ENCODE results near the gene C3orf33.
"Not testable (repeated sequence)": the region's sequence is repeated elsewhere in the genome, so short reads cannot be mapped to it uniquely, and the experiment has no call there.

The C3orf33 gene

GRCh38 chr3:155852341-155852740, 46.3 kb upstream of the C3orf33 start:
- Histone ChIP-seq H3K27ac (ENCODE audit: low read length) (peak overlapping the region; percentile 82), H3K36me3 (ENCODE audit: insufficient read depth, low read length) (peaks cover 10% of the 10 kb centered on the region), H2AFZ (ENCODE audit: low read depth, low read length) (no peak overlapping the region; the same call in 1 of the 2 replicates), H3K9ac (ENCODE audit: low read depth, low read length) (peak overlapping the region; percentile 85), H3K79me2 (ENCODE audit: insufficient read depth, low read length) (peaks cover 63% of the 10 kb centered on the region), H4K20me1 (ENCODE audit: insufficient read depth, low read length) (peaks cover 4% of the 10 kb centered on the region; the same call in 1 of the 2 replicates), H3K4me2 (ENCODE audit: insufficient read depth, low read length) (peak overlapping the region; percentile 78), H3K4me3 (ENCODE audit: low read depth in 1 of 2, low read length in 2 of 2) (peak overlapping the region; percentile 80 to 84), H3K4me1 (ENCODE audit: insufficient read depth, low read length) (peaks cover 59% of the 10 kb centered on the region), H3K27me3 (ENCODE audit: insufficient read depth, low read length, poor library complexity) (no peaks in the 10 kb centered on the region), H3K9me3 (ENCODE audit: insufficient read depth, low read length, severe bottlenecking) (no peaks in the 10 kb centered on the region)
- DNase-seq = no peak
- no peak for ATAC-seq (ENCODE audit: insufficient read depth, low read depth)
- TF ChIP-seq EZH2 (IDR thresholded peaks at IDR 0.05; ENCODE audit: borderline replicate concordance, low read depth, low read length, severe bottlenecking) (no peak), CTCF (IDR thresholded peaks at IDR 0.05; ENCODE audit: borderline replicate concordance, extremely low read depth, low read length, poor library complexity, severe bottlenecking) (no peak)

- H3K27me3 ChIP-seq (ENCODE audit: insufficient read depth, low read length, poor library complexity); DNase-seq; H2AFZ ChIP-seq (ENCODE audit: low read depth, low read length); H3K9ac ChIP-seq (ENCODE audit: low read depth, low read length); ATAC-seq (ENCODE audit: insufficient read depth, low read depth); H4K20me1 ChIP-seq (ENCODE audit: insufficient read depth, low read length); H3K27ac ChIP-seq (ENCODE audit: low read length); H3K9me3 ChIP-seq (ENCODE audit: insufficient read depth, low read length, severe bottlenecking); H3K4me3 ChIP-seq (ENCODE audit: low read depth in 1 of 2, low read length in 2 of 2): not testable (repeated sequence)
- peak overlapping the region; percentile 51 for H3K4me2 ChIP-seq (ENCODE audit: insufficient read depth, low read length)
- H3K36me3 ChIP-seq (ENCODE audit: insufficient read depth, low read length) = peaks cover 19% of the 10 kb centered on the region
- peaks cover 75% of the 10 kb centered on the region for H3K4me1 ChIP-seq (ENCODE audit: insufficient read depth, low read length)
- H3K79me2 ChIP-seq (ENCODE audit: insufficient read depth, low read length) = peaks cover 90% of the 10 kb centered on the region
These were observed 43.3 kb upstream of the C3orf33 start for GRCh38 chr3:155849404-155849803.

- Histone ChIP-seq H2AFZ (ENCODE audit: low read depth, low read length) (no peak overlapping the region), H3K79me2 (ENCODE audit: insufficient read depth, low read length) (peaks cover 86% of the 10 kb centered on the region), H3K27me3 (ENCODE audit: insufficient read depth, low read length, poor library complexity) (no peaks in the 10 kb centered on the region), H3K9ac (ENCODE audit: low read depth, low read length) (no peak overlapping the region), H4K20me1 (ENCODE audit: insufficient read depth, low read length) (peaks cover 4% of the 10 kb centered on the region; the same call in 1 of the 2 replicates), H3K4me3 (ENCODE audit: low read depth in 1 of 2, low read length in 2 of 2) (peak overlapping the region in 1 of 2 experiments; percentile 14; a peak in 1 of 4 replicates), H3K36me3 (ENCODE audit: insufficient read depth, low read length) (peaks cover 19% of the 10 kb centered on the region), H3K9me3 (ENCODE audit: insufficient read depth, low read length, severe bottlenecking) (no peaks in the 10 kb centered on the region), H3K4me2 (ENCODE audit: insufficient read depth, low read length) (peak overlapping the region; percentile 43; the same call in 1 of the 2 replicates), H3K27ac (ENCODE audit: low read length) (no peak overlapping the region), H3K4me1 (ENCODE audit: insufficient read depth, low read length) (peaks cover 72% of the 10 kb centered on the region)
- TF ChIP-seq EZH2 (IDR thresholded peaks at IDR 0.05; ENCODE audit: borderline replicate concordance, low read depth, low read length, severe bottlenecking) (no peak), CTCF (IDR thresholded peaks at IDR 0.05; ENCODE audit: borderline replicate concordance, extremely low read depth, low read length, poor library complexity, severe bottlenecking) (no peak)
- ATAC-seq (ENCODE audit: insufficient read depth, low read depth) (no peak), DNase-seq (no peak)
These were observed 41.9 kb upstream of the C3orf33 start for GRCh38 chr3:155847993-155848392.

GRCh38 chr3:155846119-155846518, 40.0 kb upstream of the C3orf33 start:
- DNase-seq = no peak
- H3K4me1 ChIP-seq (ENCODE audit: insufficient read depth, low read length) = peaks cover 53% of the 10 kb centered on the region
- no peak overlapping the region for H3K4me3 ChIP-seq (ENCODE audit: low read depth in 1 of 2, low read length in 2 of 2)
- H3K9me3 ChIP-seq (ENCODE audit: insufficient read depth, low read length, severe bottlenecking) = no peaks in the 10 kb centered on the region
- no peak overlapping the region for H2AFZ ChIP-seq (ENCODE audit: low read depth, low read length)
- peak overlapping the region; percentile 18; the same call in 1 of the 2 replicates for H3K4me2 ChIP-seq (ENCODE audit: insufficient read depth, low read length)
- H3K36me3 ChIP-seq (ENCODE audit: insufficient read depth, low read length) = peaks cover 14% of the 10 kb centered on the region
- TF ChIP-seq EZH2 (IDR thresholded peaks at IDR 0.05; ENCODE audit: borderline replicate concordance, low read depth, low read length, severe bottlenecking) = no peak
- TF ChIP-seq CTCF (IDR thresholded peaks at IDR 0.05; ENCODE audit: borderline replicate concordance, extremely low read depth, low read length, poor library complexity, severe bottlenecking) = no peak
- H3K27me3 ChIP-seq (ENCODE audit: insufficient read depth, low read length, poor library complexity) = no peaks in the 10 kb centered on the region
- no peak overlapping the region for H3K27ac ChIP-seq (ENCODE audit: low read length)
- peaks cover 78% of the 10 kb centered on the region for H3K79me2 ChIP-seq (ENCODE audit: insufficient read depth, low read length)
- H3K9ac ChIP-seq (ENCODE audit: low read depth, low read length) = no peak overlapping the region
- H4K20me1 ChIP-seq (ENCODE audit: insufficient read depth, low read length) = peaks cover 4% of the 10 kb centered on the region; the same call in 1 of the 2 replicates
- no peak for ATAC-seq (ENCODE audit: insufficient read depth, low read depth)

Measured in DND-41 (cell line).